Heart right ventricle (tissue), 16 donors: ENCODE results near the gene RTL9. TPM values are rescaled to one million over a fixed set of nuclear protein-coding genes. Genes with fewer than 3 reads are reported as not detected.
"Not testable (repeated sequence)": the region's sequence is repeated elsewhere in the genome, so short reads cannot be mapped to it uniquely, and the experiment has no call there.

Experiments used
- ATAC-seq, 8 donors: fragments of 200-7000 bp; cut with Tn5 transposase; one replicate each; pipeline ENCODE4 v1.9.1; 2020; ENCODE audit warnings: mild to moderate bottlenecking in 8 of 8, moderate library complexity in 8 of 8, moderate number of reproducible peaks in 1 of 8
- DNase-seq, 2 donors: peaks; one replicate each; pipeline ENCODE4 v3.0.0-alpha.2; 2020
- H3K27ac ChIP-seq, 10 donors: fragments of 200-600 bp; sonication (generic) in 2 of 10; one replicate each; pipeline versions ENCODE4 v1.5.0 to v1.8.0; 2020 to 2022; ENCODE audit warnings: mild to moderate bottlenecking in 3 of 10
- H3K27me3 ChIP-seq, 7 donors: fragments of 200-600 bp; one replicate each; pipeline ENCODE4 v1.8.0; 2021 to 2022; ENCODE audit warnings: mild to moderate bottlenecking in 2 of 7
- H3K36me3 ChIP-seq, 9 donors: fragments of 200-600 bp; sonication (generic) in 1 of 9; one replicate each; pipeline versions ENCODE4 v1.5.0 to v1.8.0; 2020 to 2022; ENCODE audit warnings: mild to moderate bottlenecking in 2 of 9
- H3K4me1 ChIP-seq, 9 donors: fragments of 200-600 bp; sonication (generic) in 1 of 9; one replicate each; pipeline versions ENCODE4 v1.5.0 to v1.8.0; 2020 to 2022; ENCODE audit warnings: mild to moderate bottlenecking in 4 of 9
- H3K4me3 ChIP-seq, 10 donors: fragments of 200-600 bp; sonication (generic) in 2 of 10; one replicate each; pipeline versions ENCODE4 v1.5.0 to v1.8.0; 2020 to 2022; ENCODE audit warnings: mild to moderate bottlenecking in 7 of 10, moderate library complexity in 2 of 10
- H3K9me3 ChIP-seq, 11 donors: fragments of 200-600 bp in 10 of 11; sonication (generic) in 2 of 11; one replicate each; pipeline versions ENCODE4 v1.5.0 to v1.8.0; 2013 to 2022; ENCODE audit warnings: mild to moderate bottlenecking in 2 of 11, control low read depth in 1 of 11, moderate library complexity in 1 of 11
- whole genome bisulfite sequencing, 2 donors: extraction: QIAGEN DNeasy Blood & Tissue Kit; methylation state at CpG; one replicate each; pipeline ENCODE4 v1.1.7; 2013; ENCODE audit warnings: inconsistent platforms in 1 of 2; 5-methylcytosine and 5-hydroxymethylcytosine counted together
- intact Hi-C, 10 donors: fragments of 100-400 bp; cut with DNase I; formaldehyde crosslinking; loops; one replicate each; pipeline versions ENCODE4 v1.11.1 to v1.14.2; 2022
- polyA plus RNA-seq, 2 donors: library from polyadenylated mRNA; stranded (reverse); fragments of 200-250 nt; gene quantifications; one replicate each; pipeline ENCODE4 v1.2.3, GENCODE V29; 2013
- total RNA-seq, 10 donors: library from RNA; stranded (reverse); fragmentation: NEBNext Ultra II Directional in 3 of 10; extraction: Animal tissue kit (Norgen Biotek cat#: 25700) in 3 of 10; gene quantifications; one replicate each; pipeline versions ENCODE4 v1.2.1 to v1.2.4, GENCODE V29; 2021 to 2023
- TF ChIP-seq, protein P1 (sequence below), 9 donors: fragments of 200-600 bp; sonication (generic) in 2 of 9; IDR thresholded peaks; one replicate each; pipeline versions ENCODE4 v1.5.0 to v1.8.0; 2021 to 2022; ENCODE audit warnings: antibody characterized with exemption in 9 of 9, mild to moderate bottlenecking in 5 of 9, moderate library complexity in 1 of 9
- donor health status: Arrhythmogenic right ventricular cardiomyopathy.
- donor health status: ischemic (EF 13 %, LVEDD 7.1; RV severe dilation, severe dysfunction).
- donor health status: healthy with polysubstance abuse.
- donor health status: DM: no; HTN: yes; CAD: no.
- donor health status: DM: no; HTN: no; CAD: no.
- donor health status: ischemic (EF 25% LVEDD 6.9; RV normal size, moderate dysfunction).
- donor health status: ischemic (EF 25% LVEDD 5.7; RV mildly dilated, moderate dysfunction).
- donor health status: healthy.
- donor health status: DM: yes; HTN: yes; CAD: no.
- donor health status: Ischemic cardiomyopathy.
- donor health status: ischemic (EF 35%, LVEDD 5.7; RV mildly dilated, moderate dysfunction).
- donor health status: nonischemic (EF 11% LVEDD 7.7; RV severe dilation, severe dysfunction).
- donor health status: DM: yes; HTN: yes; CAD: no.
- donor health status: PGD.
- donor health status: ischemic (EF 29% LVEDD 5.4; RV normal size, mild dysfunction).
- donor health status: nonischemic (EF 23%, LVEDD 6.1; RV moderate dilation, normal function).

The RTL9 gene
- total and polyA plus RNA-seq, 12 donors = 0.29 to 1.2 (median 0.64) TPM

DNA sequence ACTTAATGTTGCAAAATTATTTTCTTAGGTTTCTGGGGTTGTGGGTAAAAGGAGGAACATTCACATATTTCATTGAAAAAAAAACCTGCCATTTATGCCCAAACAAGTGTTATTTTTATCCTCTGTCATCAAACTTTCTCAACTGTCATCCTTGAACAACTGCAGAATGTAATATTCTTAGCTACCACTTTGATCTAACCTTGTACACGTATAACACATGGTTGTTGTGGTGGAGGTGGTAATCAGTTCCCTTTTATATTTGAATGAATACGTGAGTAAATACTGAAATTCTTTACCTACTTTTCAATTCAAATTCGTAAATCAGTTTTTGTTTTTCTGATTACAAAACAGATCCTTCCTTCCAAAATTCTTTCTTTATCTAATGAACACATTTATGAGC lies 37.0 kb upstream of the RTL9 start:
- H3K36me3 ChIP-seq = no peaks in the 10 kb centered on the region
- DNase-seq (no peak), ATAC-seq (no peak)
- peaks cover 0 to 40% (median 0%) of the 10 kb centered on the region in 7 donors for H3K27me3 ChIP-seq
- intact Hi-C loops = no loop called here
- peaks cover 0 to 5% (median 0%) of the 10 kb centered on the region in 9 donors for H3K4me1 ChIP-seq
- 72 to 83% methylated on average over 3 of the region's 3 CpGs for WGBS, 2 donors
- H3K27ac ChIP-seq = no peak overlapping the region
- H3K4me3 ChIP-seq = no peak overlapping the region
- H3K9me3 ChIP-seq = peaks cover 0 to 3% (median 0%) of the 10 kb centered on the region in 11 donors
- TF ChIP-seq, protein P1, sequence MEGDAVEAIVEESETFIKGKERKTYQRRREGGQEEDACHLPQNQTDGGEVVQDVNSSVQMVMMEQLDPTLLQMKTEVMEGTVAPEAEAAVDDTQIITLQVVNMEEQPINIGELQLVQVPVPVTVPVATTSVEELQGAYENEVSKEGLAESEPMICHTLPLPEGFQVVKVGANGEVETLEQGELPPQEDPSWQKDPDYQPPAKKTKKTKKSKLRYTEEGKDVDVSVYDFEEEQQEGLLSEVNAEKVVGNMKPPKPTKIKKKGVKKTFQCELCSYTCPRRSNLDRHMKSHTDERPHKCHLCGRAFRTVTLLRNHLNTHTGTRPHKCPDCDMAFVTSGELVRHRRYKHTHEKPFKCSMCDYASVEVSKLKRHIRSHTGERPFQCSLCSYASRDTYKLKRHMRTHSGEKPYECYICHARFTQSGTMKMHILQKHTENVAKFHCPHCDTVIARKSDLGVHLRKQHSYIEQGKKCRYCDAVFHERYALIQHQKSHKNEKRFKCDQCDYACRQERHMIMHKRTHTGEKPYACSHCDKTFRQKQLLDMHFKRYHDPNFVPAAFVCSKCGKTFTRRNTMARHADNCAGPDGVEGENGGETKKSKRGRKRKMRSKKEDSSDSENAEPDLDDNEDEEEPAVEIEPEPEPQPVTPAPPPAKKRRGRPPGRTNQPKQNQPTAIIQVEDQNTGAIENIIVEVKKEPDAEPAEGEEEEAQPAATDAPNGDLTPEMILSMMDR (IDR thresholded peaks at IDR 0.05) = no peak

DNA sequence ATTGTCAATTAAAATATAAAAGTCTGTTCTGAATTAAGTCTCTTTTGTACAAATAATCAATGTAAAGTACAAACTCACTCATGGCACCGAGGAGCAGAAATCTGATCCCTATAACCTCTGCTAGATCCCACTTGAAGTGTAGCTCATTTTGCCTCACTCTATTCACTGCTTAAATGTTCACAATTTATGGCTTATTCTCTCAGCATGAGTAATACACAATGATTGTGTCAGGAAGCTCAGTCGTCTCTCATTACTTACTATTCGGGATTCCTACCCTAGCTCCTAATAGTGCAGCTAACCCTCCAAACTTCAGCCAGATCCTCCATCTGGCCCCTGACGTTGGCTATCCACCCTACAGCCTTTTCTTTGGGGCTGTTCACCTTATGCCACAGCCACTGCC lies 36.0 kb upstream of the RTL9 start:
- intact Hi-C loops = no loop called here

DNA sequence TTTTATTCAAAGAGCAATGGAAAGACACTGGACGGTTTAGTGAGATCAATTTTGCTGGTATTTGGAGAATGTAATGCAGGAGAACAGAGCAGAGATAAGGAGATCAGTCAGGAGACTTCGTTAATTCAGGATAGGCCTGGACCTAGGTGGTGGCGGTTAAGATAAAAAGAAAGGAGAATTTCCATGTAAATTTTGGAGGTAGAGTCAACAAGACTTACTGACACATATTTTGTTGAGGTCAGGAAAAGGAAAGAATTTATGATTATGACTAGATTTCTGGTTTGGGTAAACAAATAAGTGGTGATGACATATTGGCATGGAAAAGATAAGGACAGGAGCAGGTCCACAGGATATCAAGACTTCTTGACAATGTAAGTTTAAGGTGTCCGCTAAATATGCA lies 31.9 kb upstream of the RTL9 start:
- intact Hi-C loops = no loop called here
- H3K27me3 ChIP-seq = peaks cover 0 to 18% (median 0%) of the 10 kb centered on the region in 7 donors
- WGBS, 2 donors = 91 to 92% methylated on average over 4 of the region's 4 CpGs

More for the DNA sequence above, 36.0 kb upstream of the RTL9 start:
- Histone ChIP-seq H3K36me3 (no peaks in the 10 kb centered on the region), H3K27me3 (peaks cover 0 to 32% (median 0%) of the 10 kb centered on the region in 7 donors), H3K9me3 (peaks cover 0 to 3% (median 0%) of the 10 kb centered on the region in 11 donors), H3K27ac (no peak overlapping the region), H3K4me1 (peaks cover 0 to 5% (median 0%) of the 10 kb centered on the region in 9 donors), H3K4me3 (no peak overlapping the region)
- 67 to 77% methylated on average over 4 of the region's 4 CpGs for WGBS, 2 donors
- TF ChIP-seq, protein P1 (IDR thresholded peaks at IDR 0.05) = no peak
- no peak for DNase-seq
- no peak for ATAC-seq

DNA sequence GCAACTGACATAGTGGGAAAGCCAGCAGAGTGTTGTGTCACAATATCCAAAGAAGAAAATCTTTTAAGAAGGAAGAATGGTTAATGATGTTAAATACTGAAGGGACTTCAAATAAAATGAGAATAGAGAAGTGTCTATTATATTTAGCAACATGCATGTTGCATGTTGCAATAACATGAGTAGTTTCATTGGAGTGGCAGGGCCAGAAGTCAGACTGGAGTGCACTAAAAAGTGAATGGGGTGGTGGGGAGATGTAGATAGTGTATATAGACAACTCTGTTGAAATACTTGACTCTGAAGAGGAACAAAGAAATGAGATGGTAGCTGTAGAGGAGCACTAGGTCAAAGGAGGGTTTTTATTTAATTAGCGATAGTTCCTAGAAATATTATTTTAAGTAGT lies 31.3 kb upstream of the RTL9 start:
- no peaks in the 10 kb centered on the region for H3K36me3 ChIP-seq
- WGBS, 2 donors = 96 to 100% methylated on average over 1 of the region's 1 CpG
- peaks cover 0 to 24% (median 0%) of the 10 kb centered on the region in 7 donors for H3K27me3 ChIP-seq
- peaks cover 0 to 3% (median 0%) of the 10 kb centered on the region in 9 donors for H3K4me1 ChIP-seq
- TF ChIP-seq, protein P1 (IDR thresholded peaks at IDR 0.05) = no peak
- H3K9me3 ChIP-seq = peaks cover 0 to 3% (median 0%) of the 10 kb centered on the region in 11 donors
- no peak for ATAC-seq
- intact Hi-C loops = no loop called here
- no peak for DNase-seq
- no peak overlapping the region for H3K27ac ChIP-seq
- H3K4me3 ChIP-seq = no peak overlapping the region

More for the DNA sequence above, 31.9 kb upstream of the RTL9 start:
- Histone ChIP-seq H3K9me3 (peaks cover 0 to 3% (median 0%) of the 10 kb centered on the region in 11 donors), H3K27ac (no peak overlapping the region), H3K36me3 (no peaks in the 10 kb centered on the region), H3K4me3 (no peak overlapping the region), H3K4me1 (peaks cover 0 to 3% (median 0%) of the 10 kb centered on the region in 9 donors)
- TF ChIP-seq, protein P1 (IDR thresholded peaks at IDR 0.05) = no peak
- no peak for DNase-seq
- no peak for ATAC-seq

DNA sequence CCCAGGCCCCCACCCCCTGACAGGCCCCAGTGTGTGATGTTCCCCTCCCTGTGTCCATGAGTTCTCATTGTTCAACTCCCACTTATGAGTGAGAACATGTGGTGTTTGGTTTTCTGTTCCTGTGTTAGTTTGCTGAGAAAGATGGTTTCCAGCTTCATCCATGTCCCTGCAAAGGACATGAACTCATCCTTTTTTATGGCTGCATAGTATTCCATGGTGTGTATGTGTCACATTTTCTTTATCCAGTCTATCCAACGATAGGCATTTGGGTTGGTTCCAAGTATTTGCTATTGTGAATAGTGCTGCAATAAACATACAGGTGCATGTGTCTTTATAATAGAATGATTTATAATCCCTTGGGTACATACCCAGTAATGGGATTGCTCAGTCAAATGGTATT lies 30.0 kb upstream of the RTL9 start:
- DNase-seq, ATAC-seq: not testable (repeated sequence)
- 95 to 100% methylated on average over 1 of the region's 1 CpG for WGBS, 2 donors

More for the DNA sequence above, 30.0 kb upstream of the RTL9 start:
- intact Hi-C loops, H3K4me3 ChIP-seq, H3K4me1 ChIP-seq, H3K9me3 ChIP-seq, H3K27ac ChIP-seq, H3K36me3 ChIP-seq: not testable (repeated sequence)
- H3K27me3 ChIP-seq = peaks cover 0 to 33% (median 0%) of the 10 kb centered on the region in 7 donors
